ENCODE data around the gene IQCK. TPM values are rescaled to one million over a fixed set of nuclear protein-coding genes. Genes with fewer than 3 reads are reported as not detected.

IQCK gene
- polyA plus RNA-seq, 5 donors: 23.3 to 25.1 (median 24.5) TPM

GRCh38 chr16:19858340-19859018, 140.4 kb downstream of the IQCK start:
- DNase-seq: no peak

- no peak for DNase-seq
Measured at GRCh38 chr16:19859166-19859565, 141.1 kb downstream of the IQCK start.

- no peak for DNase-seq
Measured at GRCh38 chr16:19859603-19860002, 141.5 kb downstream of the IQCK start.

- DNase-seq: no peak
Measured at GRCh38 chr16:19860166-19861041, 142.3 kb downstream of the IQCK start.

- no peak for DNase-seq
Measured at GRCh38 chr16:19861133-19861532, 143.1 kb downstream of the IQCK start.

GRCh38 chr16:19861811-19862327, 143.8 kb downstream of the IQCK start:
- no peak for DNase-seq

- DNase-seq: no peak
Measured at GRCh38 chr16:19863990-19864389, 145.9 kb downstream of the IQCK start.

GRCh38 chr16:19864566-19864965, 146.5 kb downstream of the IQCK start:
- no peak for DNase-seq

GRCh38 chr16:19868421-19868820, 150.3 kb downstream of the IQCK start:
- no peak for DNase-seq

- no peak for DNase-seq
Measured at GRCh38 chr16:19871721-19872120, 153.7 kb downstream of the IQCK start.

GRCh38 chr16:19872179-19872863, 154.2 kb downstream of the IQCK start:
- no peak for DNase-seq

- no peak for DNase-seq
Measured at GRCh38 chr16:19872935-19873334, 154.9 kb downstream of the IQCK start.

- DNase-seq: no peak
Measured at GRCh38 chr16:19874026-19874425, 156.0 kb downstream of the IQCK start.

GRCh38 chr16:19874851-19875546, 156.9 kb downstream of the IQCK start:
- DNase-seq: no peak

- no peak for DNase-seq
Measured at GRCh38 chr16:19875900-19876299, 157.8 kb downstream of the IQCK start.

GRCh38 chr16:19876501-19877059, 158.5 kb downstream of the IQCK start:
- no peak for DNase-seq

GRCh38 chr16:19878757-19879156, 160.7 kb downstream of the IQCK start:
- DNase-seq: no peak

GRCh38 chr16:19879241-19879792, 161.2 kb downstream of the IQCK start:
- DNase-seq: no peak

GRCh38 chr16:19881028-19881427, 163.0 kb downstream of the IQCK start:
- DNase-seq: no peak

GRCh38 chr16:19881783-19882182, 163.7 kb downstream of the IQCK start:
- no peak for DNase-seq

GRCh38 chr16:19882186-19882585, 164.1 kb downstream of the IQCK start:
- DNase-seq: no peak

All from right lung (tissue), 5 donors.